GM18517 (cell line): Measurements from ENCODE around the gene RXRA.

Source experiments
- ATAC-seq: cut with Tn5 transposase; IDR thresholded peaks from one replicate; pipeline ENCODE4 v1.9.1; 2021; ENCODE audit warnings: mild to moderate bottlenecking, moderate library complexity; ENCODE audit not compliant: unreplicated experiment

RXRA gene

DNA sequence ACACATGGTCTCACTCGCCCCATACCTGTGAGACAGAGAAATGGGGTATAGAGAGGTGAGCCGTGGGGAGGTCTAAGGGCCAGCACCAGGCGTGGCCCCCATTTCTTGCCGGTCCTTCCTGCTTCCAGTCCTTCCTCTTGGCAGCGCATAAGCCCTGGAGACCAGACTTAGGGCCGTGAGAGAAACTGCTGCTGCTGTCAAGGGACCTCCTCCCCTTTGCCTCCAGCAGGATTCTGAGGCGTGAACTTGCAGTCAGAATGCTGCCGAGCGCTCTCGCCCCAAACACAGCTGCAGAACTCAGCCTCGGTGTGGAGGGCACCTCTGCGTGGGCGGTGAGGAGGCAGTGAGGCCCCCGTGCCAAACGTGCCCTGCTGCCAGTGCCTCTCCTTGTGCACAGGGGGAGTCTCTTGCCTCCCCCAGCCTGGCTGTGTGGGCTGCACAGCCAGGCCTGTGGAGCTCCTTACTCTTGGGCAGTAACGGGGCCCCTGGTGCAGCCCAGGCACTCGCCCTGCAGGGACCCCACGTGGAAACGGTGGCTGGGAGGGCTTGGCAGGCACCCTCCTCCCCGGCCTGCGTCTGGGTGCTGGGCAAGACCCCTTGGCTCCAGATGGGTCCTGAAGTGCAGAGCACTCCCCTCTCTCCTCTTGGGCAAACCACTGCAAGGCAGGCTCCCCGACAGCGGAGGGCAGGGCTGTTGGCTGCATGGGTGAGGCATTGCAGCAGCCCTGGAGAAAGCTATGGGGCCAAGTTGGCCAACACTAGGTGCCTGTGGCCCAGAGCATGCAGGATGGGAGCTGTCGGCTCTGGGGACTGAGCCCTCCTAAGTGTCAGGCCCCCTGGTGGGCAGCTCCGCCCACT is 85.4 kb downstream of the RXRA start:
- no peak for ATAC-seq

DNA sequence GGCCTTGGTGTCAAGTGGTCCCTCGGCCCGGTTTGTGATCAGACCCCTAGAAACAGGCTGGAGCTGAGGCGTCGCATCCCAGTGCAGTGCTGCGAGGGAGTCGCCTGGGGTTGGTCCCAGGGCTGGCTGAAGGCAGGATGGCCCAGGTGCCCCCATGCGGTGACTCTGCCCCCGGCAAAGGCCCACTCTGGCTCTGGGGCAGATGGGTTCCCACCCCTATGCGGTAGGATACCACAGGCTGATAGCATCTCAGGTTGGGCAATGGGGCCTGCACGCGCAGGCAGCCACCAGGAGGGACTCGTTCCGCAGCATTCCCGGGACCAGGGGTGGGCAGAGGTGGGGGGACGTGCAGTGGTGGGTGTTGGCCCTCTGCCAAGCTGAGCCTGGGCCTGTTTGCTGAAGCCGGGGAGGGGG is 86.0 kb downstream of the RXRA start:
- ATAC-seq, result no peak

DNA sequence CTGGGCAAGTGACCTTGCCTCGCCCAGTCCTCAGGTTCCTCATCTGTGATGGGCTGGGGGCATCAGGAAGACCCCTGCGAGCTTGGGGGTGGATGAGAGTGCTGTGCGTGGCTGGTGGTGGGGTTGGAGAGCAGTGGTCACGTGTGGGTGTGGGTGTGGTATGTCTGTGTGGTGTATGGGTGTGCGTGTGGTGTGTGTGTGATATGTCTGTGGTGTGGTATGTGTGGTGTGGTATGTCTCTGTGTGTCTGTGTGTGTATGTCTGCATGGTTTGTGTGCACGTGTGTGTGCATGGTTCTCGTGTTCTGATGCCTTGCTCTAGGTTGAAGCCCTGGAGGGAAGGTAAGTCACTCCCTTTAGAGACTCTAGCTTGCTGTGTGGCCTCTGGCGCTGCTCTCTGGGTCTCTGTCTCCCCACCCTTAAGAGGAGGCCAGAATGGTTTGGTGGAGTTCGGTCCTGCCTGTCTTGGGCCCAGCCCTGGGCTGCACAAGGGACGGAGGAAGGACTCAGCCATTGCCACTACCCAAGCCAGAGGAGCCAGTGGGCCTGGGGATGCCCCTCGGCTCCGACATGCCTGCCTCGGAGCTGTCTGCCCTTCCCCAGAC is 87.0 kb downstream of the RXRA start:
- no peak for ATAC-seq

DNA sequence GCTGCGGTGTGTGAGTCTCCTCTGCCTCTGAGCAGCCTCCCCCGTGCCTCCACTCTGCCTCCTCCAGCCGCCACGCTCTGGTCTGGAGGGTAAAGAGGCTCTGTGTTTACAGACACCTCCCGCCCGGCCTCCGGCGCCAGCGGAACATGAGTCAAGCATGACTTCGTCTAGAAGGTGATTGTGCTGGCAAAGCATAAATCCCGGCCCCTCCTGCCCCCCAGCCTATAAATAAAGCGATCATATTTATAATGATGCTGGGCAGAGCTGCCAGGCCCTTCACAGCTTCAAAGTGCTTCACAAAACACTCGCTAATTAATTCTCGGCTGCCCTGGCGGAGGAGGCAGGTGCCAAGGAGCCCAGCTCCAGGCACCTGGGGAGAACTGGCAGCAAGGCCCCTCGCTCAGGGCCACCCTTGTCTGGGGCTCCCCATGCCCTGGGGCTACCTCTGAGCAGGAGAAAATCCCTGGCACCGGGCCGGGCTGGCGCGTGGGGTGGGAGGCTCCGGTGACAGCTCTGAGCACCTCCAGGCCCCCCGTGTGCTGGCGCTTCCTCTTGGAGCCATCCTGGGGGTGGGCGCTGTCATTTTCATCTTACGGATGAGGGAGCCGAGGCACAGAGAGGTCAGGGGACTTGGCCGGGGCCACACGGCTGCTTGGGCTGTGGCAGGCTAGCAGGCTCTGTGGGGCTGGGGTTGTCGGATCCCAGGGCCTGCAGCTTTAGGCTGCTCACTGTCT is 87.8 kb downstream of the RXRA start:
- ATAC-seq, result no peak

GRCh38 chr9:134414900-134415425 is 88.7 kb downstream of the RXRA start:
- no peak for ATAC-seq

GRCh38 chr9:134416385-134417015 is 90.2 kb downstream of the RXRA start:
- no peak for ATAC-seq

GRCh38 chr9:134418354-134418753 is 92.1 kb downstream of the RXRA start:
- ATAC-seq, result no peak

- no peak for ATAC-seq
These were observed 92.9 kb downstream of the RXRA start for GRCh38 chr9:134419000-134419683.

DNA sequence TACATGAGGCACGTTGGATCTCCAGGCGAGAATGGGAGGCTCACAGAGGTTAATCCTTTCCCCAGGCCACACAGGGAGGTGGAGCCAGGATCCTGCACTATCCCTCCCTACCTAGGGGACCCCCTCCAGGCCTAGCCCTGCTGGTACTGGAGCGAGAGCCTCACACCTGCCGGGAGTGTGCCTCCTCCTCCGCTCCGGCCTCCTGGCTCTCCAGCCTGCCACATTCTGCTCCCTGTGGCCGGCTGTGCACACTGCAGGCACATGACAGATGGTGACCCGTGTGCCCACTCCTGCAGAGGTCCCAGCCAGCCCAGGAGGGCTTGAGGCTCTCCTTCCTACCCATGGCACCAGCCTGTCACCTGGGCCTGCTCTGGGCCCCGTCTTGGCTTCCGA is 93.4 kb downstream of the RXRA start:
- no peak for ATAC-seq

GRCh38 chr9:134420281-134420845 is 94.1 kb downstream of the RXRA start:
- no peak for ATAC-seq

- no peak for ATAC-seq
These were observed 94.7 kb downstream of the RXRA start for GRCh38 chr9:134420974-134421432.

GRCh38 chr9:134421888-134422287 is 95.6 kb downstream of the RXRA start:
- no peak for ATAC-seq

DNA sequence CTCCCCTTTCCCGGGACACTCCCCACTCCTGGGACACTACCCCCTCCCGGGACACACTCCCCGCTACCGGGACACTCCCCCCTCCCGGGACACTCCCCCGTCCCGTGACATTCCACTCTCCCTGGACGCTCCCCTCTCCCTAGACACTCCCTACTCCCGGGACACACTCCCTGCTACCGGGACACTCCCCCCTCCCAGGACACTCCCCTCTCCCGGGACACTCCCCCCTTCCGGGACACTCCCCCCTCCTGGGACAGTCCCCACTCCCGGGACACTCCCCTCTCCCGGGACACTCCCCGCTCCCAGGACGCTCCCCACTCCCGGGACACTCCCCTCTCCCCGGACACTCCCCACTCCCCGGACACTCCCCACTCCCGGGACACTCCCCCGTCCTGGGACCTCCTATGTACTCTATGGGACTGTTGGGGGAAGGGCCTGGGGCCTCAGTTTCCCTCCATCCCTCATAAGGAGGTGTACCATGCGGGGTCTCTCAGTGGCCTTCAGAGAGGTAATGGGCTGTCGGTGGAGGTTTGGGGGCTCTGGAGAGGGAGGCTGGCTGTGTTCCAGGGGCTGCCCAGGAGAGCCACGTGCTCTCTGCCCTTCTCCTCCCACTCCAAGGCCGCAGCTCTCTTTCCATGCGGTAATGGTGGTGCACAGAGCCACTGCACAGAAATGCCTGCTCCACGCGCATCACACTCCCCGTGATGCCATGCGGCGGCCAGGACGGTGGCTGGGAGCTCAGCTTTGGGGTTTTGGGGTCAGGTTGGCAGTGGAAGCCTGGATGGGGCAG is 96.2 kb downstream of the RXRA start:
- no peak for ATAC-seq

GRCh38 chr9:134423166-134423565 is 96.9 kb downstream of the RXRA start:
- no peak for ATAC-seq

- ATAC-seq, result no peak
These were observed 97.5 kb downstream of the RXRA start for GRCh38 chr9:134423749-134424148.

GRCh38 chr9:134424818-134425217 is 98.6 kb downstream of the RXRA start:
- no peak for ATAC-seq

DNA sequence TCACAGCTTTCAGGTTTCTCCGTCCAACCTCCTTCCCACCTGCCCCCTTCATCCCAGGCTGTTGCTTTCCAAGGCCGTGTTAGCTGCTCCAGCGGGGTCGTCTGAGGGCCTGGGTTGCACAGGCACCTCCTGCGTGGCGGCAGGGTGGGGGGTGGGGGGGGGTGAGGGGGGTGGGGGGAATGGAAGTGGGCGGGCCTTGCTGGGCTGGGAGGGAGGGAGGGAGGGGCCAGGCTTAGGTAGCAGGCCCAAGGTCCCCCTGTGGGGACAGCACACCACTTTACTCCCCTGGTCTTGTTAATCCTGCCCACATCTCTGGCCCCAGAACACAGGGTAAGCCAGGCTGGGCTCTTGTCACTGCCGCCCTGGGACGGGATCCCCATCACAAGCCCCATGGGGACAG is 99.1 kb downstream of the RXRA start:
- ATAC-seq, result no peak

- ATAC-seq, result no peak
These were observed 99.6 kb downstream of the RXRA start for GRCh38 chr9:134425812-134426211.

DNA sequence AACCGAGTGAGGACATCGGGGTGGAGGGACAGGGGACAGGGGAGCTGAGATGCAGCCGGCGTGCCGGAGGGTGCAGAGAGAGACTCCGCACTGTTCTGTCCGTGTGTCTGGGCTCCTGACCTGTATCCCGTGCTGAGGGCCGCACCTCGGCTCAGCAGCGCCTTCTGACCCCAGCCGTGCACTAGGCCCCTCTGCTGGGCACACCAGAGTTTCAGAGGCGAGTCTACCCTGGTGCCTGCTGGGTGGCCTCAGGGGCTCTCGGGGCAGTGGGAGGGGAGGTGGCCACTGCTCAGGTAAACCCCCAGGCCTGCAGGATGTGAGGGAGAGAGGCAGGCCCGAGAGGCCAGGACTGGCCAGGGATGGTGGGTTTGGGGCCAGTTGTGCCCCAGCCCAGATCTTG is 100.2 kb downstream of the RXRA start:
- ATAC-seq, result no peak
